ENCODE results near the gene MSMB.
"Not testable (repeated sequence)": the region's sequence is repeated elsewhere in the genome, so short reads cannot be mapped to it uniquely, and the experiment has no call there.

DNA sequence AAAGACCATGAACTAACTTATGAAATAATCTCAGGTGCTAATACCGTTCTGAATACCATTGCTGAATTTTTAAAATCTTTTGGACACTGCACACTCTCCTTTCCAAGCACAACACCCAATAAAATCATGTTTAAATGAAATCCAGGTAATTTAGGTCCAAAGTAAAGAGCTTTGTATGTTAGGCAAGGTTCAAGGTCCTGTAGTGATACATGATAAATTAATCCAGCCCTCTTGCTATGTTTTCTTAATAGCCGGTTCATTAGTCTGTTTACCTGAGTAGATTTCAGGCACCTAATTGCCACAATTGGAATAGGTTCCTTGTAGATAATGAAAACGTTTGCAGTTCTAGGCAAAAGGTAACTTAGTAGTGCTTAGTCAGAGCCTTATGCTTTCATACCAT is 60.5 kb downstream of the MSMB start:
- not testable (repeated sequence) for TF ChIP-seq POLR2AphosphoS5 (IDR thresholded peaks at IDR 0.05; ENCODE audit: low read depth, low read length); POLR2A (IDR thresholded peaks at IDR 0.05; ENCODE audit: low read depth, low read length); TAF1 (IDR thresholded peaks at IDR 0.05; ENCODE audit: borderline replicate concordance, low read depth, low read length)

All from GM12892 (cell line).